Choroid plexus epithelial cell (primary cell): Measurements from ENCODE around the gene KNG1.

ENCODE experiments used
- DNase-seq: peaks from one replicate; pipeline ENCODE4 v3.0.0-alpha.2; 2010; ENCODE audit warnings: low read depth
- H3K4me3 ChIP-seq: 2 replicates; pipeline ENCODE4 v1.5.1; 2011; ENCODE audit warnings: low read depth, mild to moderate bottlenecking, control low read depth, low read length, moderate library complexity
- CTCF ChIP-seq: conservative IDR thresholded peaks from 2 replicates; pipeline ENCODE4 v1.5.1; 2011; ENCODE audit warnings: low read depth, mild to moderate bottlenecking, control low read depth, inconsistent platforms, low read length, moderate library complexity

Gene KNG1

GRCh38 chr3:186785495-186786018 lies 68.4 kb downstream of the KNG1 start:
- no peak for TF ChIP-seq CTCF
- peak overlapping the region; percentile 99 for H3K4me3 ChIP-seq
- peak; percentile 4 for DNase-seq

DNA sequence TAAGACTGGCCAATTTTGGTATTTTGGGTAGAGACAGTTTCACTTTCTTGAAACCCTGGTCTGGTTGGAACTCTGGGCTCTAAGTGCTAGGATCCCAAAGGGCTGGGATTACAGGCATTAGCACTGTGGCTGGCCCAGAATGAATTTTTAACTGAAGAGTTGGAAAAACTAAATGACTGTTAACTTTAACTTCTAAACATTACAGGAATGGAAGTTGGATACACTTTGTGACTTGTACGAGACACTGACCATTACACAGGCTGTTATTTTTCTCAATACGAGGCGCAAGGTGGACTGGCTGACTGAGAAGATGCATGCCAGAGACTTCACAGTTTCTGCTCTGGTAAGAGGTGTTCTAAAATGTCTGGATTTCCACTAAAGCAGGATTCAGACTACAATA lies 69.8 kb downstream of the KNG1 start:
- TF ChIP-seq CTCF: no peak
- peak overlapping the region; percentile 99 for H3K4me3 ChIP-seq
- peak; percentile 11 for DNase-seq

GRCh38 chr3:186787642-186788481 lies 70.7 kb downstream of the KNG1 start:
- no peak for TF ChIP-seq CTCF
- H3K4me3 ChIP-seq: peak overlapping the region; percentile 99
- peak; percentile 5 for DNase-seq

DNA sequence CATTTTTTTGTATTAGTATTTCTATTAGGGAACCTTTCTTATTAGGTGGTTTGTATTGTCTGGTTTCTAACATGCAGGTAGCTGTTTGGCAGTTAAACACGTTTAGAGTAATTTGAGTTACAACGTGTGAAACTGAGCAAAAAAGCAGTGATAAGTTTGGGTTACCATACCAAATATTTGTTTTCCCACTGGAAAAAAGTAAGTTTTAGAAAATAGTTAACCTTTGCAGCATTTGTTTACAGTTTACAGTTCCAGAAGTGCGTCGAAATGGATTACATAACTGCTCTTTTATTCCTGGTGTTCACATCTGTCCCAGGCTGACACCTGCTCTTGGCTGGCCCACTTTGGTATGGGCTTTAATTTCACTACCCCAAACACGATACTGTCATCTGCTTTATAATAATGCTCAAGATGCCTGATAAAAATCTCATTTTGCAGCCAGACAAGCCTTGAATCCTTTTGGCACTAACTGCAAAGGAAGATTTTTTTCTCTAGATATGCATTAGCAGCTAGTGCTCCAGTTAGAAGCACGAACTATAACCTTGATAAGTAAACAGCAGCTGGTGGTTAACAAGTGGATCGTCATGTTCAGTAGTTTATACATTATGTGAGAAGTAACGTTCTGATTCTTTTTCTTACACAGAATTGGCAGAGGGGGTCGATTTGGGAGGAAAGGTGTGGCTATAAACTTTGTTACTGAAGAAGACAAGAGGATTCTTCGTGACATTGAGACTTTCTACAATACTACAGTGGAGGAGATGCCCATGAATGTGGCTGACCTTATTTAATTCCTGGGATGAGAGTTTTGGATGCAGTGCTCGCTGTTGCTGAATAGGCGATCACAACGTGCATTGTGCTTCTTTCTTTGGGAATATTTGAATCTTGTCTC lies 71.6 kb downstream of the KNG1 start:
- no peak overlapping the region for H3K4me3 ChIP-seq
- peak; percentile 7 for DNase-seq

GRCh38 chr3:186789554-186790260 lies 72.5 kb downstream of the KNG1 start:
- H3K4me3 ChIP-seq: no peak overlapping the region
- peak; percentile 13 for DNase-seq

More for the DNA sequence above, 71.6 kb downstream of the KNG1 start:
- TF ChIP-seq CTCF: no peak

More at GRCh38 chr3:186789554-186790260, 72.5 kb downstream of the KNG1 start:
- no peak for TF ChIP-seq CTCF
